Measurements from ENCODE around the gene FNDC7. TPM values are rescaled to one million over a fixed set of nuclear protein-coding genes. Genes with fewer than 3 reads are reported as not detected.

FNDC7 gene
- total RNA-seq, 1 donor from 2014 or later, result not detected

GRCh38 chr1:108668777-108669176 is 43.9 kb upstream of the FNDC7 start:
- TF ChIP-seq, protein P1, sequence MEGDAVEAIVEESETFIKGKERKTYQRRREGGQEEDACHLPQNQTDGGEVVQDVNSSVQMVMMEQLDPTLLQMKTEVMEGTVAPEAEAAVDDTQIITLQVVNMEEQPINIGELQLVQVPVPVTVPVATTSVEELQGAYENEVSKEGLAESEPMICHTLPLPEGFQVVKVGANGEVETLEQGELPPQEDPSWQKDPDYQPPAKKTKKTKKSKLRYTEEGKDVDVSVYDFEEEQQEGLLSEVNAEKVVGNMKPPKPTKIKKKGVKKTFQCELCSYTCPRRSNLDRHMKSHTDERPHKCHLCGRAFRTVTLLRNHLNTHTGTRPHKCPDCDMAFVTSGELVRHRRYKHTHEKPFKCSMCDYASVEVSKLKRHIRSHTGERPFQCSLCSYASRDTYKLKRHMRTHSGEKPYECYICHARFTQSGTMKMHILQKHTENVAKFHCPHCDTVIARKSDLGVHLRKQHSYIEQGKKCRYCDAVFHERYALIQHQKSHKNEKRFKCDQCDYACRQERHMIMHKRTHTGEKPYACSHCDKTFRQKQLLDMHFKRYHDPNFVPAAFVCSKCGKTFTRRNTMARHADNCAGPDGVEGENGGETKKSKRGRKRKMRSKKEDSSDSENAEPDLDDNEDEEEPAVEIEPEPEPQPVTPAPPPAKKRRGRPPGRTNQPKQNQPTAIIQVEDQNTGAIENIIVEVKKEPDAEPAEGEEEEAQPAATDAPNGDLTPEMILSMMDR (IDR thresholded peaks at IDR 0.05), result no peak
- H3K27ac Mint-ChIP-seq (ENCODE audit: unreplicated experiment), result no peak overlapping the region
- peaks cover 5% of the 10 kb centered on the region for H3K4me1 Mint-ChIP-seq (ENCODE audit: unreplicated experiment)
- H3K4me3 Mint-ChIP-seq (ENCODE audit: unreplicated experiment), result no peak overlapping the region
- H3K9me3 Mint-ChIP-seq (ENCODE audit: unreplicated experiment), result no peaks in the 10 kb centered on the region
- peaks cover 20% of the 10 kb centered on the region for H3K27me3 Mint-ChIP-seq (ENCODE audit: unreplicated experiment)
- H3K36me3 Mint-ChIP-seq (ENCODE audit: unreplicated experiment), result no peaks in the 10 kb centered on the region
- no peak for DNase-seq (ENCODE audit: extremely low spot score, unreplicated experiment)

DNA sequence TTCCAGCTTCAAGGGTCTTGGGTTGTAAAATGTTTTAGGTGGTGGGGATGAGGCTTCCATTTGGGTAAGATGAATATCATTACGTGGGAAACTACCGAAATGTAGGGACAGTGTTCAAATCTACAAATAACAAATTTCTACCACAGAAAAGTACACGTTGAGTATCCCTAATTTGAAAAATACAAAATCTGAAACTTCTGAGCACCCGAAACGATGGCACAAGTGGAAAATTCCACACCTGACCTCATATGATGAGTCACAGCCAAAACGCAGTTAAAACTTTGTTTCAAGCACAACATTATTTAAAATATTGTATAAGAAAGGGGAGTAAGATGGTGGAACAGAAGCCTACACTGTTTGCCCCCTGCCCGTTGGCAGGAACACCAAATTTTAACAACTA is 43.0 kb upstream of the FNDC7 start:
- TF ChIP-seq, protein P1 (IDR thresholded peaks at IDR 0.05), result no peak
- Mint-ChIP-seq H3K9me3 (ENCODE audit: unreplicated experiment) (no peaks in the 10 kb centered on the region), H3K4me3 (ENCODE audit: unreplicated experiment) (no peak overlapping the region), H3K4me1 (ENCODE audit: unreplicated experiment) (peaks cover 5% of the 10 kb centered on the region), H3K27me3 (ENCODE audit: unreplicated experiment) (peaks cover 25% of the 10 kb centered on the region), H3K36me3 (ENCODE audit: unreplicated experiment) (no peaks in the 10 kb centered on the region), H3K27ac (ENCODE audit: unreplicated experiment) (no peak overlapping the region)
- DNase-seq (ENCODE audit: extremely low spot score, unreplicated experiment), result no peak

DNA sequence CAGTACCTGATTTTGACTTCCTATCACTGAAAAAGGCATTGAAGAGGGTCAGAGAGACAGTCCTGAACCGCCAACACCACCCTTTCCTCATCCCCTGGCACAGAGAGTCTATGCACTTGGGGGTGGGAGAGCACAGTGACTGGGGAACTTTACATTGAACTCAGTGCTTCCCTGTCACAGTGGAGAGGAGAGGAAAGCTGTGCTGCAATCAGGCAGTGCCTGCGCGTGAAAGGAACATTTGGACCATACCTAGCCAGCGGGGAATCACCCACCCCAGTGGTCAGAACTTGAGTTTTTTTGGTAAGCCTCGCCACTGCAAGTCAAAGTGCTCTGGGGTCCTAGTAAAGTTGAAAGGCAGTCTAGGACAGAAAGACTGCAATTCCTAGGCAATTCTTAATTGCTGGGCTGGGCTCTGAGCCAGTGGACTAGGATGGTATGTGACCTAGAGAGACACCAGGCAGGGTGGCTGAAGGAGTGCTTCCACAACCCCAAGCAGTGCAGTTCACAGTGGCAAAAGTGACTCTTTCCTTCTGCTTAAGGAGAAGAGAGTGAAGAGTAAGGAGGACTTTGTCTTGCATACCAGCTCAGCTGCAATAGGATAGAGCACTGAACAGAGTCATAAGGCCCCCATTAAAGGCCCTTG is 42.5 kb upstream of the FNDC7 start:
- H3K9me3 Mint-ChIP-seq (ENCODE audit: unreplicated experiment), result no peaks in the 10 kb centered on the region
- H3K4me3 Mint-ChIP-seq (ENCODE audit: unreplicated experiment), result no peak overlapping the region
- TF ChIP-seq, protein P1 (IDR thresholded peaks at IDR 0.05), result no peak
- peaks cover 28% of the 10 kb centered on the region for H3K27me3 Mint-ChIP-seq (ENCODE audit: unreplicated experiment)
- no peaks in the 10 kb centered on the region for H3K36me3 Mint-ChIP-seq (ENCODE audit: unreplicated experiment)
- no peak overlapping the region for H3K27ac Mint-ChIP-seq (ENCODE audit: unreplicated experiment)
- peaks cover 5% of the 10 kb centered on the region for H3K4me1 Mint-ChIP-seq (ENCODE audit: unreplicated experiment)
- no peak for DNase-seq (ENCODE audit: extremely low spot score, unreplicated experiment)

DNA sequence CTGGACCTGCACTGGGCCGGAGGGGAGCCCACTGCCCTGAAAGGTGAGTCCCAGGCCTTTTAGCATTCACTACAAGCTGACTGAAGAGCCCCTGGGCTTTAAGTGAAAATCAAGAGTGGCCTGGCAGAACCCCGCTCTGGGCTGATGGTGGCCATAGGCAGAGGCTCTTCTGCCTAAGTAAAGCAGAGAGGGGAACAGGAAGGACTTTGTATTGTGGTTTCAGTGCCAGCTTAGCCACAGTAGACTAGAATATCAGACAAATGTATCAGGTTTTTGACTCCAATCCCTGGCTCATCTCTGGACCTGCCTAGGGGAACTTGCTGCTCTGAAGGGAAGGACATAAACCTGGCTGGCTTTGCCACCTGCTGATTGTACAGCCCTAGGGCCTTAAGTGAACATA is 41.6 kb upstream of the FNDC7 start:
- Mint-ChIP-seq H3K27me3 (ENCODE audit: unreplicated experiment) (peaks cover 28% of the 10 kb centered on the region), H3K4me3 (ENCODE audit: unreplicated experiment) (no peak overlapping the region), H3K36me3 (ENCODE audit: unreplicated experiment) (no peaks in the 10 kb centered on the region), H3K9me3 (ENCODE audit: unreplicated experiment) (no peaks in the 10 kb centered on the region), H3K27ac (ENCODE audit: unreplicated experiment) (no peak overlapping the region), H3K4me1 (ENCODE audit: unreplicated experiment) (peaks cover 5% of the 10 kb centered on the region)
- TF ChIP-seq, protein P1 (IDR thresholded peaks at IDR 0.05), result no peak
- no peak for DNase-seq (ENCODE audit: extremely low spot score, unreplicated experiment)

GRCh38 chr1:108678706-108679105 is 34.0 kb upstream of the FNDC7 start:
- no peak for DNase-seq (ENCODE audit: extremely low spot score, unreplicated experiment)
- no peaks in the 10 kb centered on the region for H3K9me3 Mint-ChIP-seq (ENCODE audit: unreplicated experiment)
- no peak overlapping the region for H3K4me3 Mint-ChIP-seq (ENCODE audit: unreplicated experiment)
- H3K4me1 Mint-ChIP-seq (ENCODE audit: unreplicated experiment), result no peaks in the 10 kb centered on the region
- no peak overlapping the region for H3K27ac Mint-ChIP-seq (ENCODE audit: unreplicated experiment)
- H3K36me3 Mint-ChIP-seq (ENCODE audit: unreplicated experiment), result no peaks in the 10 kb centered on the region
- TF ChIP-seq, protein P1 (IDR thresholded peaks at IDR 0.05), result no peak
- peaks cover 22% of the 10 kb centered on the region for H3K27me3 Mint-ChIP-seq (ENCODE audit: unreplicated experiment)

Measured in osteocyte (in vitro differentiated cells).